Thyroid gland (tissue), 4 donors: ENCODE data around the gene RIPK3.

Experiments used
- POLR2A ChIP-seq, 2 donors: fragments of 450-650 bp; IDR thresholded peaks; one replicate each; pipeline ENCODE4 v1.6.1; 2017; ENCODE audit warnings: antibody characterized with exemption in 2 of 2, mild to moderate bottlenecking in 2 of 2, moderate library complexity in 1 of 2
- TF ChIP-seq, protein P1 (sequence below), 6 experiments: fragments of 200-600 bp in 3 of 6; fragments of 450-650 bp in 3 of 6; sonication (generic) in 3 of 6; IDR thresholded peaks; one replicate each; pipeline ENCODE4 v1.5.1; 2016 to 2019; ENCODE audit warnings: antibody characterized with exemption in 6 of 6, mild to moderate bottlenecking in 2 of 6, inconsistent platforms in 1 of 6, moderate library complexity in 1 of 6

DNA sequence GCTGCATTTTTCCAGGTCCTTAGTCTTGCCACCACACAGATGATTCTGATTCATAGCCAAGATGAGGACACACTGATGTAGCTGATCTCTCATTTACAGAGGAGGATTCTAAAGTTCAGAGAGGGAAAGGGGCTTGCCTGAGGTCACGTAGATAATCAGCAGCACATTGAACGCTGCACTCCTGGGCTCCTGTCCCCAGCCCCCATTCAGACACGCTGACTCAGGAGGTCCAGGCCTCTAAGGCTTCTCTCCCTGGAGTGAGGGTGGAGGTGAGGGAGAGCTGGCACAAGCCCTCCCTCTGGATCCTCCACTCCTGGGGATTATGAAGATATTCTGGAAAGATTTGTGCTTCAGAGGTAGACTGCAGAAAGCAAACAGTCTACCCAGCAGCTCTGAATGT lies 38.5 kb upstream of the RIPK3 start:
- TF ChIP-seq, protein P1, sequence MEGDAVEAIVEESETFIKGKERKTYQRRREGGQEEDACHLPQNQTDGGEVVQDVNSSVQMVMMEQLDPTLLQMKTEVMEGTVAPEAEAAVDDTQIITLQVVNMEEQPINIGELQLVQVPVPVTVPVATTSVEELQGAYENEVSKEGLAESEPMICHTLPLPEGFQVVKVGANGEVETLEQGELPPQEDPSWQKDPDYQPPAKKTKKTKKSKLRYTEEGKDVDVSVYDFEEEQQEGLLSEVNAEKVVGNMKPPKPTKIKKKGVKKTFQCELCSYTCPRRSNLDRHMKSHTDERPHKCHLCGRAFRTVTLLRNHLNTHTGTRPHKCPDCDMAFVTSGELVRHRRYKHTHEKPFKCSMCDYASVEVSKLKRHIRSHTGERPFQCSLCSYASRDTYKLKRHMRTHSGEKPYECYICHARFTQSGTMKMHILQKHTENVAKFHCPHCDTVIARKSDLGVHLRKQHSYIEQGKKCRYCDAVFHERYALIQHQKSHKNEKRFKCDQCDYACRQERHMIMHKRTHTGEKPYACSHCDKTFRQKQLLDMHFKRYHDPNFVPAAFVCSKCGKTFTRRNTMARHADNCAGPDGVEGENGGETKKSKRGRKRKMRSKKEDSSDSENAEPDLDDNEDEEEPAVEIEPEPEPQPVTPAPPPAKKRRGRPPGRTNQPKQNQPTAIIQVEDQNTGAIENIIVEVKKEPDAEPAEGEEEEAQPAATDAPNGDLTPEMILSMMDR (IDR thresholded peaks at IDR 0.05): no peak
- no peak for TF ChIP-seq POLR2A (IDR thresholded peaks at IDR 0.05)
